GM23338 (cell line): ENCODE results near the gene ZSCAN32.

Source experiments
- CREB1 ChIP-seq: fragments of 250-450 bp; sonication (Bioruptor Pico); IDR thresholded peaks from 2 replicates; pipeline ENCODE4 v1.5.0; 2020; ENCODE audit warnings: low read depth, mild to moderate bottlenecking, moderate library complexity
- CTCF ChIP-seq, 2 experiments: fragments of 200-600 bp in 1 of 2; sonication (generic) in 1 of 2; conservative IDR thresholded peaks; 2 replicates each; pipeline versions ENCODE4 v1.5.1 to v1.6.1; 2016 to 2017; ENCODE audit warnings: antibody characterized with exemption in 2 of 2, low read depth in 2 of 2, mild to moderate bottlenecking in 2 of 2, moderate library complexity in 1 of 2
- ETS1 ChIP-seq: IDR thresholded peaks from 2 replicates; pipeline ENCODE4 v1.6.1; 2016; ENCODE audit warnings: antibody characterized with exemption
- EZH2 ChIP-seq: fragments of 200-600 bp; sonication (generic); IDR thresholded peaks from one replicate; pipeline ENCODE4 v1.8.0; 2017; ENCODE audit warnings: antibody characterized with exemption, mild to moderate bottlenecking, low read depth; ENCODE audit not compliant: unreplicated experiment
- EZH2phosphoT487 ChIP-seq: fragments of 200-600 bp; sonication (generic); IDR thresholded peaks from one replicate; pipeline ENCODE4 v1.8.1; 2018; ENCODE audit warnings: antibody characterized with exemption; ENCODE audit not compliant: unreplicated experiment
- JUNB ChIP-seq: IDR thresholded peaks from one replicate; pipeline ENCODE4 v1.6.1; 2016; ENCODE audit warnings: antibody characterized with exemption; ENCODE audit not compliant: unreplicated experiment
- POLR2AphosphoS5 ChIP-seq: IDR thresholded peaks from 2 replicates; pipeline ENCODE4 v1.6.1; 2016; ENCODE audit warnings: antibody characterized with exemption, low read depth
- REST ChIP-seq: IDR thresholded peaks from one replicate; pipeline ENCODE4 v1.6.1; 2018; ENCODE audit warnings: antibody characterized with exemption; ENCODE audit not compliant: unreplicated experiment
- STAT1 ChIP-seq: IDR thresholded peaks from one replicate; pipeline ENCODE4 v1.6.1; 2016; ENCODE audit warnings: antibody characterized with exemption; ENCODE audit not compliant: unreplicated experiment
- ZNF331 ChIP-seq: fragments of 250-450 bp; sonication (Bioruptor Pico); IDR thresholded peaks from 2 replicates; pipeline ENCODE4 v1.5.0; 2020; ENCODE audit warnings: low read depth, mild to moderate bottlenecking, moderate library complexity
- ZNF462 ChIP-seq: fragments of 250-450 bp; sonication (Bioruptor Pico); IDR thresholded peaks from 2 replicates; pipeline ENCODE4 v1.5.0; 2020; ENCODE audit warnings: mild to moderate bottlenecking, moderate library complexity

GRCh38 chr16:3362931-3363330 lies 37.9 kb downstream of the ZSCAN32 start:
- no peak for TF ChIP-seq EZH2
- no peak for TF ChIP-seq POLR2AphosphoS5
- no peak for TF ChIP-seq CTCF (conservative IDR thresholded peaks at IDR 0.05; ENCODE audit: low read depth in 2 of 2)
- TF ChIP-seq REST = no peak
- no peak for TF ChIP-seq JUNB
- no peak for TF ChIP-seq ZNF331 (CRISPR knock-in tag)
- TF ChIP-seq CREB1 (CRISPR knock-in tag) = no peak
- TF ChIP-seq STAT1 = no peak
- TF ChIP-seq EZH2phosphoT487 = no peak
- no peak for TF ChIP-seq ETS1
- no peak for TF ChIP-seq ZNF462
